Measurements from ENCODE around the gene CAPZA2.

DNA sequence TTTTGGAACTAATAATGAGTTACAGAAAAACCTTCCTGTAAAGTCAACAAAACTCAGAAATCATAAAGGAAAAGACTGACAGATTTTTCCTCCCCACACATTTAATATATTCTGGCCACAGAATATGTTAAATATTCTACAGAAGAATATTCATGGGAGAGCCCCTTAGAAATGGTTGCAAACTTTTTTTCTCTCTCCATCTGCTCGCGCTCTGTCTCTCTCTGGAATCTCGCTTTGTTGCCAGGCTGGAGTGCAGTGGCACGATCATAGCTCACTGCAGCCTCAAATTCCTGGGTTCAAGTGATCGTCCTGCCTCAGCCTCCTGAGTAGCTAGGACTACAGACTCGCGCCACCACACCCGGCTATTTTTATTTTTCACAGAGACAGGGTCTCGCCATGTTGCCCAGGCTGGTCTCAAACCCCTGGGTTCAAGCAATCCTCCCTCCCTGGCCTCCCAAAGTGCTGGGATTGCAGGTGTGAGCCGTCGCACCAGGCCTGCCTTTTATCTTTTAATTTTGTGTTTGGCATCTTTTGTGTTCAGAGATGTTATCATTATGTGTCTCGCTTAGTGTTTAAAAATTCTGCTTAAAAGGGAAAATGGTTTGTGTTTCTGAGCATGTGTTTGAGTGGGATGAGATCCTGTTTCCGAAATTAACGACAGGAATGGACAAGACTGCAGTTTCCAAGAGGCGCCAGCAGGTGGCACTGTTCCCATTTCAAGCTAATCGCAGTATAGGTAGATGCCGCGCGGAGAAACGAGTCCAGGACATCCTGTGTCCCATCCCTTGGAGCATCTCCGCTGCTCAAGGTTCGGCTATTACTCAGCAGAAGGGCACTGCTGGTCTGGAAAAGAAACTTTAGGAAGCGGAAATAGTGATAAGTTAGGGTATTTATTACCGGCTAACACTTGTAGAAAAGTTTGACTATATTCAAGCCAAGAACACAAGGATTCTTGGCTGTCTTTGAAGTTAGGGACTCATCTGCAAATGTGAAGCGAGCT is 67.8 kb downstream of the CAPZA2 start:
- TF ChIP-seq, protein P1, sequence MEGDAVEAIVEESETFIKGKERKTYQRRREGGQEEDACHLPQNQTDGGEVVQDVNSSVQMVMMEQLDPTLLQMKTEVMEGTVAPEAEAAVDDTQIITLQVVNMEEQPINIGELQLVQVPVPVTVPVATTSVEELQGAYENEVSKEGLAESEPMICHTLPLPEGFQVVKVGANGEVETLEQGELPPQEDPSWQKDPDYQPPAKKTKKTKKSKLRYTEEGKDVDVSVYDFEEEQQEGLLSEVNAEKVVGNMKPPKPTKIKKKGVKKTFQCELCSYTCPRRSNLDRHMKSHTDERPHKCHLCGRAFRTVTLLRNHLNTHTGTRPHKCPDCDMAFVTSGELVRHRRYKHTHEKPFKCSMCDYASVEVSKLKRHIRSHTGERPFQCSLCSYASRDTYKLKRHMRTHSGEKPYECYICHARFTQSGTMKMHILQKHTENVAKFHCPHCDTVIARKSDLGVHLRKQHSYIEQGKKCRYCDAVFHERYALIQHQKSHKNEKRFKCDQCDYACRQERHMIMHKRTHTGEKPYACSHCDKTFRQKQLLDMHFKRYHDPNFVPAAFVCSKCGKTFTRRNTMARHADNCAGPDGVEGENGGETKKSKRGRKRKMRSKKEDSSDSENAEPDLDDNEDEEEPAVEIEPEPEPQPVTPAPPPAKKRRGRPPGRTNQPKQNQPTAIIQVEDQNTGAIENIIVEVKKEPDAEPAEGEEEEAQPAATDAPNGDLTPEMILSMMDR (IDR thresholded peaks at IDR 0.05), result peak in 6 of 7 experiments; percentile 75 to 93 (median 91)
- TF ChIP-seq EP300 (IDR thresholded peaks at IDR 0.05) (no peak), POLR2A (IDR thresholded peaks at IDR 0.05) (no peak), POLR2AphosphoS5 (IDR thresholded peaks at IDR 0.05) (peak in 1 of 3 donors; percentile 13)
